Loucy (cell line): ENCODE results near the gene GP5.

ENCODE experiments used
- H2AFZ ChIP-seq: fragments of 200-600 bp; sonication (generic); 2 replicates; pipeline ENCODE4 v1.6.0; 2016; ENCODE audit warnings: antibody characterized with exemption, mild to moderate bottlenecking, low read length, moderate library complexity
- H3F3A ChIP-seq: fragments of 200-600 bp; 2 replicates; pipeline ENCODE4 v1.6.0; 2016; ENCODE audit warnings: antibody characterized with exemption, low read depth, mild to moderate bottlenecking
- H3K27me3 ChIP-seq: fragments of 200-600 bp; sonication (generic); 2 replicates; pipeline ENCODE4 v1.6.1; 2014; ENCODE audit warnings: low read length, mild to moderate bottlenecking; ENCODE audit not compliant: insufficient read depth, poor library complexity, severe bottlenecking
- H3K36me3 ChIP-seq: fragments of 200-600 bp; sonication (generic); 2 replicates; pipeline ENCODE4 v1.6.1; 2016; ENCODE audit warnings: low read length; ENCODE audit not compliant: insufficient read depth
- H3K4me1 ChIP-seq: fragments of 200-600 bp; sonication (generic); 2 replicates; pipeline ENCODE4 v1.5.1; 2014; ENCODE audit warnings: low read length, mild to moderate bottlenecking; ENCODE audit not compliant: insufficient read depth, poor library complexity, severe bottlenecking
- H3K4me2 ChIP-seq: fragments of 200-600 bp; sonication (generic); 2 replicates; pipeline ENCODE4 v1.6.0; 2014; ENCODE audit warnings: antibody characterized with exemption, low read length, low read depth, mild to moderate bottlenecking; ENCODE audit not compliant: poor library complexity, severe bottlenecking
- H3K4me3 ChIP-seq: fragments of 200-600 bp; sonication (generic); 2 replicates; pipeline ENCODE4 v1.5.1; 2014; ENCODE audit warnings: low read length, mild to moderate bottlenecking, mixed read lengths; ENCODE audit not compliant: poor library complexity, severe bottlenecking
- H3K79me2 ChIP-seq: fragments of 200-600 bp; sonication (generic); 2 replicates; pipeline ENCODE4 v1.6.1; 2014; ENCODE audit warnings: low read length; ENCODE audit not compliant: insufficient read depth
- H3K9ac ChIP-seq: fragments of 200-600 bp; sonication (generic); 2 replicates; pipeline ENCODE4 v1.6.0; 2014; ENCODE audit warnings: mild to moderate bottlenecking, low read depth, low read length, moderate library complexity; ENCODE audit not compliant: poor library complexity, severe bottlenecking
- H3K9me2 ChIP-seq: fragments of 200-600 bp; sonication (generic); replicated peaks from 2 replicates; pipeline ENCODE4 v1.6.1; 2016; ENCODE audit warnings: low read depth, low read length, mixed read lengths
- H3K9me3 ChIP-seq: fragments of 200-600 bp; sonication (generic); 2 replicates; pipeline ENCODE4 v1.6.1; 2014; ENCODE audit warnings: mild to moderate bottlenecking, antibody characterized with exemption, low read length, low read depth; ENCODE audit not compliant: insufficient read depth
- H4K20me1 ChIP-seq: fragments of 200-600 bp; sonication (generic); 2 replicates; pipeline ENCODE4 v1.6.0; 2014; ENCODE audit warnings: antibody characterized with exemption, low read length, mild to moderate bottlenecking; ENCODE audit not compliant: insufficient read depth, poor library complexity, severe bottlenecking
- EZH2phosphoT487 ChIP-seq: fragments of 200-600 bp; IDR thresholded peaks from 2 replicates; pipeline ENCODE4 v1.6.1; 2018; ENCODE audit warnings: antibody characterized with exemption, mild to moderate bottlenecking, moderate library complexity, borderline replicate concordance
- TF ChIP-seq, protein P1 (sequence below): fragments of 200-600 bp; sonication (generic); conservative IDR thresholded peaks from 2 replicates; pipeline ENCODE4 v1.5.1; 2014; ENCODE audit warnings: mild to moderate bottlenecking, antibody characterized with exemption, low read length

GP5 gene

DNA sequence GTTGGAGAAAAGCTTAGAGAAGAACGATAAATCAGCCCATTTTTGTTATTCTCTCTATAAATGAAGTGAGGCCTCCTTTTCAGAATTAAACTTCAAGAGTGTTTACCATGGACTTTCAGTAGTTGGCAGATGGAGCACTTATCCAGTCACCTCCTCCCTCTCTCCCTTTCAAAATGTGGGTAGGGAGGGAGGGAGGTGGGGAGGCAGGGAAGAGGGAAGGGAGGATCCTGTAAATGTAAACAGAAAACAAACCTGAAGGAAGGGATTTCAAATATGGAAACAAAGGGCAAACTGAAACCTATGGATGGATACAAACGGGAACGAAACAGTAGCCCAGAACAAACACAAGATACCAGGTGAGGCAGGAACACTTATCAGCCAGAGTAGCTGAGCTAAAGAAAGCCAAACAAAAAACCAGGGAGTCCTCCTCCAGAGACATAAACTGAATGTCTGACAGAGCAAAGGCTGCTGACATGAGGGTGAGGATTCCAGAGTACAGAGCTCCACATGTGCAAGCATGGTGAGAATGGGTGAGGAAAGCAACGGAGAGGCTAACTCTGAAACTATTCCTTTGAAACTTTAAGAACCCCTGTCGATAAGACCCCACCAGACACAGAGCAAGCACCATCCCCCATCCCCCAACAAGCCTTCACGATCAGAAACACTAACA is 41.0 kb upstream of the GP5 start:
- no peaks in the 10 kb centered on the region for H3K9me2 ChIP-seq
- H4K20me1 ChIP-seq: no peaks in the 10 kb centered on the region
- H3K36me3 ChIP-seq: peaks cover 83% of the 10 kb centered on the region
- H3K4me1 ChIP-seq: peaks cover 3% of the 10 kb centered on the region
- H2AFZ ChIP-seq: no peak overlapping the region
- H3K9me3 ChIP-seq: no peaks in the 10 kb centered on the region
- H3K4me2 ChIP-seq: no peak overlapping the region
- no peak overlapping the region for H3K9ac ChIP-seq
- H3K27me3 ChIP-seq: no peaks in the 10 kb centered on the region
- H3K79me2 ChIP-seq: no peaks in the 10 kb centered on the region
- TF ChIP-seq, protein P1, sequence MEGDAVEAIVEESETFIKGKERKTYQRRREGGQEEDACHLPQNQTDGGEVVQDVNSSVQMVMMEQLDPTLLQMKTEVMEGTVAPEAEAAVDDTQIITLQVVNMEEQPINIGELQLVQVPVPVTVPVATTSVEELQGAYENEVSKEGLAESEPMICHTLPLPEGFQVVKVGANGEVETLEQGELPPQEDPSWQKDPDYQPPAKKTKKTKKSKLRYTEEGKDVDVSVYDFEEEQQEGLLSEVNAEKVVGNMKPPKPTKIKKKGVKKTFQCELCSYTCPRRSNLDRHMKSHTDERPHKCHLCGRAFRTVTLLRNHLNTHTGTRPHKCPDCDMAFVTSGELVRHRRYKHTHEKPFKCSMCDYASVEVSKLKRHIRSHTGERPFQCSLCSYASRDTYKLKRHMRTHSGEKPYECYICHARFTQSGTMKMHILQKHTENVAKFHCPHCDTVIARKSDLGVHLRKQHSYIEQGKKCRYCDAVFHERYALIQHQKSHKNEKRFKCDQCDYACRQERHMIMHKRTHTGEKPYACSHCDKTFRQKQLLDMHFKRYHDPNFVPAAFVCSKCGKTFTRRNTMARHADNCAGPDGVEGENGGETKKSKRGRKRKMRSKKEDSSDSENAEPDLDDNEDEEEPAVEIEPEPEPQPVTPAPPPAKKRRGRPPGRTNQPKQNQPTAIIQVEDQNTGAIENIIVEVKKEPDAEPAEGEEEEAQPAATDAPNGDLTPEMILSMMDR: no peak
- TF ChIP-seq EZH2phosphoT487: no peak
- no peak overlapping the region for H3K4me3 ChIP-seq
- H3F3A ChIP-seq: no peaks in the 10 kb centered on the region

DNA sequence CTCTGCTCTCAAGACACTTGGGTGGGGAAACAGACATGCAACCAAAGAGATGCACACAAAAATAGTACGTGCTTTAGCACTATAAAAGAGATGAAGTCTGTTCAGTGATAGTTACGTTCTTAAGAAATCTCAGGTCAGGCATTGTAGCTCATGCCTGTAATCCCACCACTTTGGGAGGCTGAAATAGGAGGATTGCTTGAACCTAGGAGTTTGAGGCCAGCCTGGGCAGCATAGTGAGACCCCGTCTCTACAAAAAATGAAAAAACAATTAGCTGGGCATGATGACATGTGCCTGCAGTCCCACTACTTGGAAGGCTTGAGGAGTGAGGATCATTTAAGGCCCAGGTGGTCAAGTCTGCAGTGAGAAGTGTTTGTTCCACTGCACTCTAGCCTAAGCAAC is 35.4 kb upstream of the GP5 start:
- TF ChIP-seq, protein P1: no peak
- TF ChIP-seq EZH2phosphoT487: no peak
- no peaks in the 10 kb centered on the region for H3F3A ChIP-seq
- no peak overlapping the region for H3K9ac ChIP-seq
- no peak overlapping the region for H2AFZ ChIP-seq
- peaks cover 97% of the 10 kb centered on the region for H3K36me3 ChIP-seq
- no peaks in the 10 kb centered on the region for H3K27me3 ChIP-seq
- H3K4me3 ChIP-seq: no peak overlapping the region
- H3K9me3 ChIP-seq: no peaks in the 10 kb centered on the region
- H3K9me2 ChIP-seq: no peaks in the 10 kb centered on the region
- H4K20me1 ChIP-seq: no peaks in the 10 kb centered on the region
- H3K4me2 ChIP-seq: no peak overlapping the region
- H3K79me2 ChIP-seq: no peaks in the 10 kb centered on the region
- H3K4me1 ChIP-seq: peaks cover 3% of the 10 kb centered on the region

DNA sequence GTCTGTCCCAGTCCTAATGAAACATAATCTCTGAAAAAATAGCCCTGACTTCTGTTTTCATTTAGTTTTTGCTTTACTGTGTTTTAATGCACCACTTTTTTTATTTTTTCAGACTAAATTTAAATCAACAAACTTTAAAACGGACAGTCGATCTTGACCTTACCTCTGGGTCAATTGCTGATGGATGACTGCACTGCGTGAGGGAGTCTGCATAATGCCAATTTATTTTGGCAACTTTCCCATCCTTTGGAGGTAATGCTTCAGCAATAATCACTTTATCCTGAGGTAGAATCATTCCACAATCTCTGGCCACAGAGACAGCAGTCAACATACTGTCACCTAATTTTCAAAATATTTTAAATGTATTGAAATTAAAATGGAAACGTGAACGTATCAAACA is 32.5 kb upstream of the GP5 start:
- H3K4me1 ChIP-seq: no peaks in the 10 kb centered on the region
- no peaks in the 10 kb centered on the region for H3K79me2 ChIP-seq
- H3K9me2 ChIP-seq: no peaks in the 10 kb centered on the region
- H4K20me1 ChIP-seq: no peaks in the 10 kb centered on the region
- peaks cover 92% of the 10 kb centered on the region for H3K36me3 ChIP-seq
- no peaks in the 10 kb centered on the region for H3F3A ChIP-seq
- H3K9me3 ChIP-seq: no peaks in the 10 kb centered on the region
- H3K4me3 ChIP-seq: no peak overlapping the region
- H3K9ac ChIP-seq: no peak overlapping the region
- TF ChIP-seq, protein P1: no peak
- no peak for TF ChIP-seq EZH2phosphoT487
- H3K27me3 ChIP-seq: no peaks in the 10 kb centered on the region
- H3K4me2 ChIP-seq: no peak overlapping the region
- H2AFZ ChIP-seq: no peak overlapping the region
